Right ventricle myocardium superior (tissue), 1 donor: ENCODE results near the gene NFIB. TPM values are rescaled to one million over a fixed set of nuclear protein-coding genes. Genes with fewer than 3 reads are reported as not detected.

Experiments used
- ATAC-seq: fragments of 200-7000 bp; cut with Tn5 transposase; one replicate; pipeline ENCODE4 v1.9.1; 2020; ENCODE audit warnings: mild to moderate bottlenecking; ENCODE audit not compliant: poor library complexity
- DNase-seq: peaks from one replicate; pipeline ENCODE4 v3.0.0-alpha.2; 2020
- intact Hi-C: fragments of 100-400 bp; cut with DNase I; formaldehyde crosslinking; loops from one replicate; pipeline ENCODE4 v1.11.2; 2022
- total RNA-seq: library from RNA; stranded (reverse); fragmentation: NEBNext Ultra II Directional; extraction: Animal tissue kit (Norgen Biotek cat#: 25700); gene quantifications from one replicate; pipeline ENCODE4 v1.2.1, GENCODE V29; 2021
- donor health status: DM: no; HTN: yes; CAD: no; lungs with severe emphysema.

Gene NFIB
- total RNA-seq, 1 donor from 2014 or later = 104 TPM

- intact Hi-C loops = no loop called here
- peak; percentile 14 for ATAC-seq
- no peak for DNase-seq
Measured at GRCh38 chr9:14213504-14213903, 100.4 kb downstream of the NFIB start.

DNA sequence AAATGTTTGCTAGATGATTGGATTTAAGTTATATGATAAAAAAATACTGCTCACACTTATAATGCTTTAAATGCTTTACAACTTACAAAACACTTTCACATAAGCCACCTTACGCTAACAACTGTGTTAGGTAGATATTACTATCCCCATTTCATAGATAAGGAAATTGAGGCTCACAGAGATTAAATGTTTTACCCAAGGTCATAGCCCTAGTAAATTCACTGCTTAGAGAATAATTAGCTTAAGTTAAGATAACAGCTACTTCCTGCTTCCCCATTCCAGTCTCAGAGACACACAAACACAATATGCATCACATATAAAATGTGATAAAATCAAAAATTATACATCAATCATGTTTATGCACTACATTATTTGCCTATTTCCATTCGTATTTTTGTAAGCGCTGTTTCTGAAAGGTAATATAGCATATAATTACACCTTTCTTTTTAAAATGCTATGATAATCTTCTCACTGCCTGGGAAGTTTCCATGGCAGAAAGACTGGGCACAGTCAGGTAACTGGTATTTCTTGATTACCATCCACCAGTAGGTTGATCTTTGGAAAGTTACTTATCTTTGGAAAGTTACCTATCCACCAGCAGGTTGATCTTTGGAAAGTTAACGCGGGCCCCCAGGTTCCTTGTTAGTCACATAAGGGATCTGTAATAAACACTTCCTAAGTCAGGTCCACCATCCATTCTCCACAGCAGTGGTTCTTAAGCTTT lies 101.1 kb downstream of the NFIB start:
- no peak for ATAC-seq
- intact Hi-C loops = no loop called here

GRCh38 chr9:14212077-14212476 lies 101.9 kb downstream of the NFIB start:
- intact Hi-C loops = no loop called here
- DNase-seq (no peak), ATAC-seq (no peak)

More for the DNA sequence above, 101.1 kb downstream of the NFIB start:
- DNase-seq = no peak

DNA sequence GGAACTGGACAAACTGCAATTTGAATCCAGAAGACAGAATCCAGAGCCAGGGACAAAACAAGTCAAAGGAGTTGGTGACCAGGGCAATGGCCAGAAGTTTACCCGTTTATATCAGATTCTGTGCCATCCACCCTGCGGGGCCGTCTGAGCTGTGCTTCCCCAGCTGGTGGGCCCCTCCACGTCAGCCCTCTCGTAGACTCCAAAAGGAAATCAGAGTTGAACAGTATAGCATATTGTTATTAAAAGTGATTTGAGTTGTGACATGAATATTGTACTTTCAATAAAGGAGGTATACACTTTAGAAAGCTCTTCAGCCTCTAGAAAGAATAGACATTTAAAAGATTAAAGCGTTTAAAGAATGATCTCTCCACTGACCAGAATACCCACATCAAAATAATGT lies 102.4 kb downstream of the NFIB start:
- DNase-seq = no peak
- intact Hi-C loops = no loop called here
- no peak for ATAC-seq

DNA sequence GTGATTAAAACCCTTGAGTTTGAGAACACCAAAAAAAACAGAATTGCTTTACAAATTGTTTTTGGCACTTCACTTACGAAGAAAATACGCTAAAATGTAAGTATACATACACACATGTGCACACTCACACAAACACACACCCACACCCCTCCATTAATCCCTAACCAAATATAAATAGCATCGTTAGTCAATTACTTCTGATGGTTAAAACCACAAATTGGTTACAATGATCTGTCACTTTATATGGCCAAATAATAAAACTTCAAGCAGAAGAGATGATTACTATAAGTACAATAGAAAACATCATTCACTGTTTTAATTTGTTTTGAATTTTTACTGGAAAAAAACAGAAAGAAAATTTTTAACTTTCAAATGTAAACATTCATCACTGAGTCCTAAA lies 103.5 kb downstream of the NFIB start:
- intact Hi-C loops = no loop called here
- DNase-seq = no peak
- ATAC-seq = no peak

DNA sequence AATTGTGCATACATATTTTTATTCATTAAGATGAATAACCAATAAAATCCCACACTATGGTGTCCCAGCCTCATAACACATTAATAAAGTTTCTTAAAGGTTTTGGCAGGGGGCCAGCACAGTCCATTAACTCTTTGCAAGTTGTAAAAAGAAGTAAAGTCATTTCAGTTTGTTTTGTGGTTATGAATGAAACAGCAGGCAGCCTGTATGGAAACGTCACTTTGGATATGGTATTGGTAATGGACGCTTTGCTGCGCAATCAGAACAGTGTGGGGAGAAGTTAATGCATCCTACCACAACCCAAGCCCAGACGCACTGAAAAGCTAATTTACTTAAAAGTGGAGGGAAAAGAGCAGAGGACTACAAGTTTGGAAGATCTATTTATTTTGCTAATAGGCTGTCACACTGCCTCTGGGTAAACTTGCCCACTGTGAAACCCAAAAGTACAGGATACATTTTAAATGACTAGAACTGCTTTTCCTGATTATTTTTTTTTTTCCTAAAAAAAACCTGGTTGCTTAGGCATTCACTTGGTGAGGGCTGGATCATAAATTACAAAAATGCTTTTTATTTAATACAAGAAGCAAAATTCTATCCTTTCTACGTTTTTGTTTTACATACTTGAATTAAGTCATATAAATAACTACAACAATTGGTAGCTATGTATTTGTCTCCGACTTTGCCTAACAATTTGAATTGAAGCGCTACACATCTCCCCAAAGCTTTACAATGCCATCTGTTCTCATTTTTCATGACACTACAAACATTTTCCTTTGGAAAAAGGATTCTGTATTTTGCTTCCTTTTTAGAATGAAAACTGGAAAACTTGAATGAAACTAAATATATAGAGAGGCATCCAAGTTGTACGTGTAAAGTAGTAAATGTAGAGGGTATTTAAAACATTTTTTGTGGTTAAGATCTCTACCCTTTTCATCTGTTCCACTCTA lies 104.3 kb downstream of the NFIB start:
- DNase-seq = no peak
- ATAC-seq = no peak
- intact Hi-C loops = loop anchor here (5.0 kb wide), 1 partner anchor 103 kb away; the partner anchor contains the start of gene NFIB

DNA sequence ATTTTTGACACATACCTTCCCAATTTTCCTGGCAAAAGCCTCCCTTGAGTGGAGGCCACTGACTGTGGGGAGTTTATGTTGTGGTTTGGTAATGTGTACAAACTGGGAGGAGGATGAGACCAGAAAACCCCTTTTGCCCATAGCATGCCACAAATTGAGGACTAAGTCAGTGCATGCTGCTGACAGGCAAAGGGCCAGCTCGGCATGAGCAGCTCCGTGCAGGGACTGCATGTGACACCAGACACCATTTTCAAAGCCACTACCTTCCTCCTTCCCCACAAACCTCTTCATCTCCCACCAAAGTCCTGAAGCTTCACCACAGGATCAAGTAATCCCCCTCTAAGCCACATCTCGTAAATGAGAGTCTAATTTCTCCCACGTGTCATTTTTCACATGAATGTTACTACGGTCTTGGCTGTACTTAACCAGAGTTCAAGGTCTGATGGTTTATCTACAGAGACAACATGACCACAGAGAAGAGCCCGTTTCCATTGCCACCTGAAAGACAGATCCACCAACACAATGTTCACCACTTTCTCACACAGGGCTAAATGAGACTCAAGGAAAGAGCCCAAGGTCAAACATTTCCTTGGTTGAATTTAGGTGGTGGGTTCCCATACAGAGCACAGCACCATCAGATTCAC lies 106.5 kb downstream of the NFIB start:
- intact Hi-C loops = loop anchor here (5.0 kb wide), 1 partner anchor 105 kb away; the partner anchor contains the start of gene NFIB
- ATAC-seq (no peak), DNase-seq (no peak)

DNA sequence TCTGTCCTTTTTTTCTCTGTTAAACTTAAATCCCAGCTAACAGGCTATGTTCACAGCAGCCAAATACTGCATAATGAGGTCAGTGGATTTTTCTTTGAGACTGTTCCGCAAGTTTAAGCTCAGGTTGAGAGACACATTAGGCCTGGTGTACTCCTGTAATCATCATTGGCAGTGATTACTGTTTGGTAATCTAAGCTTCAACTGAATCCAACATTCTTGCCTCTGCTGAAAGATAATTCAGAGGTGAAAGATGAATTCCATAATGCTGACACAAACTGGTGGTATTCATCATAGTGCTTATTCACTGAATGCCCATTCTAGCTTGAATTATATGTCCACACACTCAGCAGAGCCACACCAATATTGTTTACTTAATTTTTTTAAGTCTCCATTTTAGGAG lies 108.5 kb downstream of the NFIB start:
- peak; percentile 59 for ATAC-seq
- intact Hi-C loops = loop anchor here (5.0 kb wide), 1 partner anchor 107 kb away; the partner anchor contains the start of gene NFIB
- no peak for DNase-seq

DNA sequence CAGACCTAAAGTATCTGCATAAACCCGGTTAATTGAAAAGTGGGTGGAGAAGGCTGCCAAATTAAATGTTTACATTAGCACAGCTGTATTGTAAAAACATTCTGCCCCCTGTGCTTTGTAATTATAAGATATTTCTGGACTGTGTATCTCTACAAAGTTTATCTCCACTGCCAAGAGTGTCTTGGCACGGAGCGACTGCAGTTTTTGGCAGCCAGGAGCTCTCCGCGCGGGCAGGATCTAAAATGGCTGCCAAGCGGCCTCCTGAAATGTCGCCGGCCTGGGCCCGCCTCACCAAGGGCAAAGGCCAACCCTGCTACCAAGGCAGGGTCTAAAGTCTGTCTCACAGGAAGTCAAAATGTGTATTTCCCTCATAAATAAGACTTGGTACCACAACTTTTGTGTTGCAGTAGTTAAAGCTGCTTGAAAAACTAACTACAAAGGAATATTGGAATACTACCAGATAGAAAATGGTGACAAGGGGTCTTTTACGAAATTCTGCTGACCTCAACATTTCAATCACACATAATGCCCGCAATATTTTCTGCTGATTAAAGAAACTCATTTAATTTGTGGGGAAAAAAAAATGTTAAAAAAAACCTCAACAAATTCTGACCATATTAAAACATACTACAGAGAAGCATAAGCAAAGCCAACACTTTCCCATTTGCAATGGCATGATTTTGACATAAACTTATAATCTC lies 110.4 kb downstream of the NFIB start:
- DNase-seq (peak; percentile 84), ATAC-seq (peak; percentile 81)
- intact Hi-C loops = no loop called here

DNA sequence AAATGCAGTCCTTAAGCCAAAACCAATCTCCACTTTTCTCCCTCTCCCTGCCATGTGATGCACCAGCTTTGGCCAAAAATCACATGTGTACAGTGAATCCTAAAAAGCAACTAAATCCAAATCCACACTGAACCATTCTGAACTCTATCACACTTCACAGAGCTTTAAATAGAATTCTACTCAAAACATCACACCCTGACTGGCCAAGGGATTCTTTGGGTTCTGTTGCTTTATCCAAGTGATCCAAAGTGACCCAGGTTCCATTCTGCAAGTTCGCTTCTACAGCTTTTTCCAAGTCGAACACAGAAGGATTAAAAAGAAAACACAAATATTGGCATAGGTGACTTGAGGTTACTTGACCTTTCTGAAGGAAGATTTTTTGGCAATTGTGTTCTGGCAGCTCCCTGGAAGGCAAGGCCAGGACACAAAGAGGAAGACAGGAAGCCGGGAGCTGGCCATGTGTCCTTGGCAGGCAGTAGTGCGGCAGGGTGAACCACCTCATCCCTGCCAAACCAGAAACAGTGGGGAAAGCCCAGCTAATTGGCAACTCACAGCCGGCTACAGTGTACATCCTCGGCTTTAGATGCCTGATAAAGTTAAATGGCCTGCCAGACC lies 115.0 kb downstream of the NFIB start:
- ATAC-seq = peak; percentile 91
- peak; percentile 84 for DNase-seq
- intact Hi-C loops = no loop called here

DNA sequence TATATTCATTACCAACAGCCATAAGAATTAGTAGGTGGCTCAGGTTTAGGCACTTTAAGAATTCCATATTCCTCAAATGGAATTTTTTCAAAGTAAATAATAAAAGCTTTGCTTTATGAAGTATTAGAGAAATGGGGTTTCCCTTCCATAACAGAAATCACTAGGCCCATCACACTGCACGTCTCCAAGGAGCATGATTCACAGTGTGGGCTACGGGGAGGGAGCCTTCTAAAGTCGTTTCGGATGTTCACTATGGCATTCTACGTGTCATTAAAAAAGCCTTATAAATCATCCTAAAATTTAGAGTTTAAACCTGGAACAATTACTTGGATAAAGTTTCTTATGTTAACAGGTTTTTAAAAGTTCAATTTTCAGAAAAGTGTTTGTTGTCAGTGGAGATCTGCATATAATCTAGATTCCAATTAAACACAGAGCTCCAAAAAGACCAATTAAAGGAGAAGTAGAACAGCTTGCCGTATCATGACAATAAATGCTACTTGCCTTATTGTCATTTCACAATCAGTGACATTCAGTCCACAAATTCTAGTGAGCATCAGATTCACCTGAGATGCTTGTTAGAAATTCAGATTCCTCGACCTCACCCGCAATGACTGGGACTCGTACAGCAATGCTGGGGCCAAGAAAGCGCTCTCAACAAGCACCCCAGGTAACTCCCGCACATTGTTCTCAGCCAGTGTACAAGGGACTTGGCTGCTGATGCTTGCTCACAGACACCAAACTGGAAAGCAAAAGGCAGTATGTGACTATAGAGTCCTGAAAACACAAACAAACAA lies 115.7 kb downstream of the NFIB start:
- intact Hi-C loops = no loop called here
- ATAC-seq = peak; percentile 36
- no peak for DNase-seq

GRCh38 chr9:14197325-14197858 lies 116.5 kb downstream of the NFIB start:
- DNase-seq (no peak), ATAC-seq (no peak)
- intact Hi-C loops = no loop called here

GRCh38 chr9:14193328-14193990 lies 120.5 kb downstream of the NFIB start:
- intact Hi-C loops = loop anchor here (5.0 kb wide), 1 partner anchor 36 kb away; no protein-coding TSS in a partner anchor
- no peak for DNase-seq
- ATAC-seq = no peak

GRCh38 chr9:14192556-14192955 lies 121.4 kb downstream of the NFIB start:
- DNase-seq = no peak
- intact Hi-C loops = loop anchor here (5.0 kb wide), 1 partner anchor 35 kb away; no protein-coding TSS in a partner anchor
- ATAC-seq = no peak

GRCh38 chr9:14191512-14191911 lies 122.4 kb downstream of the NFIB start:
- ATAC-seq (no peak), DNase-seq (no peak)
- intact Hi-C loops = loop anchor here (5.0 kb wide), 1 partner anchor 34 kb away; no protein-coding TSS in a partner anchor

DNA sequence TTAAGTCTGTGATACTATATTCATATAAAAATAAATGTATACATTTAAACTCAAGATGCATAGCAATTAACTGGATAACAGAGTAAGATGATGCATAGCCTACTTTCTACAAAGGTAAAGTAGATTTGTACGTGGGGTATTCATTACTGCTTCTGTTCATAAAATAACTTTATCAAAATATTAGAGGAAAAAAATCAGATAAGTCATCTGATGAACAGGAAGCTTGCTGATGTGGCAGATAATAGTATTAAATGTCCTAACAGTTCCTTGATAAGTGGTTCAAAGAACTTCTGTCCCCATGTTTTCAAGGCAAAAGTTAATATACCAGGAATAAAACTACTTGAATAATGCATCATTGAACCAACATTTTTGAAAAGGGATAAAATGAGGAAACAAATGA lies 123.7 kb downstream of the NFIB start:
- no peak for ATAC-seq
- intact Hi-C loops = loop anchor here (5.0 kb wide), 1 partner anchor 33 kb away; no protein-coding TSS in a partner anchor

More for the DNA sequence above, 123.7 kb downstream of the NFIB start:
- DNase-seq = no peak
